Esophagus muscularis mucosa (tissue), 4 donors: ENCODE data around the gene HNF1B. TPM values are rescaled to one million over a fixed set of nuclear protein-coding genes. Genes with fewer than 3 reads are reported as not detected.

Experiments
- DNase-seq: peaks from one replicate; pipeline ENCODE4 v3.0.0-alpha.2; 2017; ENCODE audit errors: extremely low spot score
- H3K27ac ChIP-seq, 4 donors: fragments of 200-600 bp; sonication (generic); replicated peaks in 1 of 4; 1 replicate in 3 of 4; 2 replicates in 1 of 4; pipeline ENCODE4 v1.5.1; 2016 to 2019; ENCODE audit warnings: mild to moderate bottlenecking in 1 of 4
- H3K27me3 ChIP-seq, 4 donors: fragments of 200-600 bp; sonication (generic); one replicate each; pipeline versions ENCODE4 v1.5.1 to v1.6.0; 2016 to 2019
- H3K36me3 ChIP-seq, 4 donors: fragments of 200-600 bp; sonication (generic); one replicate each; pipeline ENCODE4 v1.5.1; 2016 to 2019
- H3K4me1 ChIP-seq, 4 donors: fragments of 200-600 bp; sonication (generic); one replicate each; pipeline ENCODE4 v1.5.1; 2016 to 2019
- H3K4me3 ChIP-seq, 4 donors: fragments of 200-600 bp; sonication (generic); 1 replicate in 2 of 4; 2 replicates in 2 of 4; pipeline ENCODE4 v1.5.1; 2016 to 2019; ENCODE audit warnings: mild to moderate bottlenecking in 4 of 4, moderate library complexity in 1 of 4
- H3K9me3 ChIP-seq, 4 donors: fragments of 200-600 bp; sonication (generic); 1 replicate in 3 of 4; 2 replicates in 1 of 4; pipeline ENCODE4 v1.5.1; 2016 to 2019
- CTCF ChIP-seq, 3 experiments: fragments of 200-600 bp in 2 of 3; fragments of 450-650 bp in 1 of 3; sonication (generic) in 2 of 3; IDR thresholded peaks; one replicate each; pipeline ENCODE4 v1.5.1; 2017 to 2019; ENCODE audit warnings: antibody characterized with exemption in 3 of 3, mild to moderate bottlenecking in 2 of 3, moderate library complexity in 1 of 3
- EP300 ChIP-seq: sonication (generic); formaldehyde crosslinking; IDR thresholded peaks from one replicate; pipeline ENCODE4 v1.6.1; 2017; ENCODE audit warnings: antibody characterized with exemption
- POLR2A ChIP-seq: fragments of 450-650 bp; IDR thresholded peaks from one replicate; pipeline ENCODE4 v1.6.1; 2017; ENCODE audit warnings: antibody characterized with exemption, moderate library complexity, mild to moderate bottlenecking, low read depth
- POLR2AphosphoS5 ChIP-seq, 2 donors: sonication (generic); formaldehyde crosslinking; IDR thresholded peaks; one replicate each; pipeline ENCODE4 v1.6.1; 2017; ENCODE audit warnings: antibody characterized with exemption in 2 of 2
- intact Hi-C: fragments of 100-400 bp; cut with DNase I; formaldehyde crosslinking; loops from one replicate; pipeline ENCODE4 v1.15.1; 2023
- total RNA-seq, 4 donors: library from RNA; depleted of rRNA; stranded (reverse); fragments of >200 nt; gene quantifications; one replicate each; pipeline versions ENCODE4 v1.1.0 to v1.2.1, GENCODE V29; 2016

Gene HNF1B
- total RNA-seq, 4 donors from 2014 or later = not detected

GRCh38 chr17:37640015-37640414 lies 104.8 kb downstream of the HNF1B start:
- H3K27me3 ChIP-seq = no peaks in the 10 kb centered on the region
- intact Hi-C loops = loop anchor here (10.0 kb wide), 1 partner anchor 105 kb away; the partner anchor contains the start of gene HNF1B
- no peak for DNase-seq
- peaks cover 18 to 49% (median 42%) of the 10 kb centered on the region in 4 donors for H3K4me1 ChIP-seq
- no peak overlapping the region for H3K27ac ChIP-seq
- no peak overlapping the region for H3K4me3 ChIP-seq
- TF ChIP-seq EP300 (no peak), POLR2A (no peak), CTCF (IDR thresholded peaks at IDR 0.05) (no peak), POLR2AphosphoS5 (IDR thresholded peaks at IDR 0.05) (no peak)
- H3K9me3 ChIP-seq = no peaks in the 10 kb centered on the region
- peaks cover 0 to 57% (median 39%) of the 10 kb centered on the region in 4 donors for H3K36me3 ChIP-seq

DNA sequence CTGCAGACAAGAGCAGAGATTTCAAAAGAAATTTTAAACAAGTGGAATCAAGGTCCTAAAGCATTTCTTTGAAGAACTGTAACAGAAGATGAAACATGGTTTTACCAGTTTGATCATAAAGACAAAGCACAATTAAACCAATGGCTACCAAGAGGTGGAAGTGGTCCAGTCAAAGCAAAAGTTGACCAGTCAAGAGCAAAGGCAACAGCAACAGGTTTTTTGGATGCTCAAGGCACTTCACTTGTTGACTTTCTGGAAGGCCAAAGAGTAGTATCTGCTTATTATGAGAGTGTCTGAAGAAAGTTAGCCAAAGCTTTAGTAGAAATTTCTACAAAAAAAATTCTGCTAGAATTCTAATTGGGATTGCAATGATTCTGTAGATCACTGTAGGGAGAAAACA lies 106.9 kb downstream of the HNF1B start:
- Histone ChIP-seq H3K27me3 (no peaks in the 10 kb centered on the region), H3K4me1 (peaks cover 11 to 43% (median 37%) of the 10 kb centered on the region in 4 donors), H3K4me3 (no peak overlapping the region), H3K36me3 (peaks cover 4 to 76% (median 39%) of the 10 kb centered on the region in 4 donors), H3K27ac (no peak overlapping the region), H3K9me3 (no peaks in the 10 kb centered on the region)
- TF ChIP-seq POLR2AphosphoS5 (IDR thresholded peaks at IDR 0.05) = no peak
- DNase-seq = no peak
- intact Hi-C loops = no loop called here

Other genes with a start within 250 kb of the HNF1B start
- gene SYNRG, start 135.6 kb downstream of the HNF1B start, total RNA-seq = 10 to 100 TPM; 11.9 to 19.5 (median 17.0) TPM
- gene DDX52, start 101.6 kb downstream of the HNF1B start, total RNA-seq = 10 to 100 TPM; 13.1 to 17.9 (median 14.1) TPM
- gene TBC1D3K, start 179.4 kb upstream of the HNF1B start, total RNA-seq = not detected
- 10 to 100 TPM in 2 of 4 donors, 1 to 10 TPM in 2; 6.5 to 12.5 (median 9.5) TPM for gene TBC1D3L, start 244.0 kb upstream of the HNF1B start, total RNA-seq